ENCODE data around the gene CIROP. TPM values are rescaled to one million over a fixed set of nuclear protein-coding genes. Genes with fewer than 3 reads are reported as not detected.

Gene CIROP
- total RNA-seq, 2 experiments from 2014 or later, result not detected

GRCh38 chr14:23126548-23127278 is 21.9 kb upstream of the CIROP start:
- no peaks in the 10 kb centered on the region for H3K36me3 Mint-ChIP-seq (ENCODE audit: low read depth)
- intact Hi-C loops (cut with DNase I, micrococcal nuclease), result no loop called here
- no peak for DNase-seq
- no peaks in the 10 kb centered on the region for H3K27me3 Mint-ChIP-seq
- ATAC-seq (ENCODE audit: poor library complexity), result no peak
- ChIA-PET POLR2A (no interaction called here), CTCF (no interaction called here)
- no peaks in the 10 kb centered on the region for H3K9me3 Mint-ChIP-seq
- TF ChIP-seq, protein P1, sequence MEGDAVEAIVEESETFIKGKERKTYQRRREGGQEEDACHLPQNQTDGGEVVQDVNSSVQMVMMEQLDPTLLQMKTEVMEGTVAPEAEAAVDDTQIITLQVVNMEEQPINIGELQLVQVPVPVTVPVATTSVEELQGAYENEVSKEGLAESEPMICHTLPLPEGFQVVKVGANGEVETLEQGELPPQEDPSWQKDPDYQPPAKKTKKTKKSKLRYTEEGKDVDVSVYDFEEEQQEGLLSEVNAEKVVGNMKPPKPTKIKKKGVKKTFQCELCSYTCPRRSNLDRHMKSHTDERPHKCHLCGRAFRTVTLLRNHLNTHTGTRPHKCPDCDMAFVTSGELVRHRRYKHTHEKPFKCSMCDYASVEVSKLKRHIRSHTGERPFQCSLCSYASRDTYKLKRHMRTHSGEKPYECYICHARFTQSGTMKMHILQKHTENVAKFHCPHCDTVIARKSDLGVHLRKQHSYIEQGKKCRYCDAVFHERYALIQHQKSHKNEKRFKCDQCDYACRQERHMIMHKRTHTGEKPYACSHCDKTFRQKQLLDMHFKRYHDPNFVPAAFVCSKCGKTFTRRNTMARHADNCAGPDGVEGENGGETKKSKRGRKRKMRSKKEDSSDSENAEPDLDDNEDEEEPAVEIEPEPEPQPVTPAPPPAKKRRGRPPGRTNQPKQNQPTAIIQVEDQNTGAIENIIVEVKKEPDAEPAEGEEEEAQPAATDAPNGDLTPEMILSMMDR (IDR thresholded peaks at IDR 0.05), result no peak
- H3K4me3 Mint-ChIP-seq, result no peak overlapping the region
- no peak overlapping the region for H3K27ac Mint-ChIP-seq
- Histone ChIP-seq H3K9me3 (ENCODE audit: control insufficient read depth in 1 of 2, insufficient read depth in 1 of 2, low read length in 2 of 2) (no peaks in the 10 kb centered on the region), H3K4me1 (ENCODE audit: insufficient read depth, low read length) (peaks cover 4% of the 10 kb centered on the region), H3K36me3 (ENCODE audit: insufficient read depth, low read length) (no peaks in the 10 kb centered on the region), H3K27me3 (ENCODE audit: control insufficient read depth in 1 of 2, insufficient read depth in 2 of 2, low read length in 2 of 2) (no peaks in the 10 kb centered on the region), H3K27ac (ENCODE audit: low read depth in 1 of 2, low read length in 2 of 2) (no peak overlapping the region), H3K4me3 (ENCODE audit: low read length) (no peak overlapping the region)
- peaks cover 8% of the 10 kb centered on the region for H3K4me1 Mint-ChIP-seq (ENCODE audit: low read depth)

DNA sequence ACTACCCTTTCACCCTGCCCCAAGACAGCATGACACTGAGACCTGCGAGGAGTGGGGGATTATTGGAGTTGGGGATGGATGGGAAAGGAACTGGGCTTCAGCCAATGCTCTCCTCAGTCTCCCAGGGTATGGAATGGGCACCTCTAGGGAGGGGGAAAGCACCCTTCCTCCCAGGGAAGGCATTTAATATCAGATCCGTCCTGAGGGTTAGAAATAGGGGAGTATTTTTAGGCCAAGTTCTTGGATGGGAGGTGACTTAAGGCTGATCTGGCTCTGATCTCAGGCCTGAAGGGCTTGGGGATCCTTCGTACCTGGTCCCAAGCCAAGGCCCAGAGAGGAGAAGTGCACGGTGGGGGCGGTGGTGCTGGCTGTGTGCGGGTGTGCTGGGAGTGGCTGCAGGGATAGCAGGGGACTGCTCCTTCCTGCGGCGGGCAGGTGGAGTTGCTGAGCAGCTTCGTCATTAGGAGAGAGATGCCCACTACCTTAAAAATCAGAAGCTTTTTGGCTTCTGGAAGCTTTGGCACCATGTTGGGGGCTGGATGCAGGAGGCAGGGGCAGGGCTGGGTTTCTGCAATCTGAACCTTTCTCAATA is 21.2 kb upstream of the CIROP start:
- Histone ChIP-seq H3K36me3 (ENCODE audit: insufficient read depth, low read length) (no peaks in the 10 kb centered on the region), H3K27me3 (ENCODE audit: control insufficient read depth in 1 of 2, insufficient read depth in 2 of 2, low read length in 2 of 2) (no peaks in the 10 kb centered on the region), H3K27ac (ENCODE audit: low read depth in 1 of 2, low read length in 2 of 2) (no peak overlapping the region), H3K4me3 (ENCODE audit: low read length) (no peak overlapping the region), H3K4me1 (ENCODE audit: insufficient read depth, low read length) (peaks cover 11% of the 10 kb centered on the region), H3K9me3 (ENCODE audit: control insufficient read depth in 1 of 2, insufficient read depth in 1 of 2, low read length in 2 of 2) (no peaks in the 10 kb centered on the region)
- no peak for DNase-seq
- Mint-ChIP-seq H3K27ac (no peak overlapping the region), H3K9me3 (no peaks in the 10 kb centered on the region), H3K4me1 (ENCODE audit: low read depth) (peaks cover 15% of the 10 kb centered on the region), H3K36me3 (ENCODE audit: low read depth) (no peaks in the 10 kb centered on the region), H3K27me3 (no peaks in the 10 kb centered on the region), H3K4me3 (no peak overlapping the region)
- TF ChIP-seq, protein P1 (IDR thresholded peaks at IDR 0.05), result no peak
- intact Hi-C loops (cut with DNase I, micrococcal nuclease), result no loop called here
- POLR2A ChIA-PET, result no interaction called here
- CTCF ChIA-PET, result no interaction called here
- no peak for ATAC-seq (ENCODE audit: poor library complexity)

GRCh38 chr14:23125011-23125410 is 20.2 kb upstream of the CIROP start:
- ATAC-seq (ENCODE audit: poor library complexity) (no peak), DNase-seq (no peak)
- Histone ChIP-seq H3K27ac (ENCODE audit: low read depth in 1 of 2, low read length in 2 of 2) (no peak overlapping the region), H3K36me3 (ENCODE audit: insufficient read depth, low read length) (no peaks in the 10 kb centered on the region), H3K27me3 (ENCODE audit: control insufficient read depth in 1 of 2, insufficient read depth in 2 of 2, low read length in 2 of 2) (no peaks in the 10 kb centered on the region), H3K4me1 (ENCODE audit: insufficient read depth, low read length) (peaks cover 21% of the 10 kb centered on the region), H3K4me3 (ENCODE audit: low read length) (no peak overlapping the region), H3K9me3 (ENCODE audit: control insufficient read depth in 1 of 2, insufficient read depth in 1 of 2, low read length in 2 of 2) (no peaks in the 10 kb centered on the region)
- ChIA-PET POLR2A (no interaction called here), CTCF (interaction anchor here (0.9 kb wide), 1 partner anchor 56 kb away, joined by 3 read pairs; no protein-coding TSS in a partner anchor)
- Mint-ChIP-seq H3K9me3 (no peaks in the 10 kb centered on the region), H3K36me3 (ENCODE audit: low read depth) (no peaks in the 10 kb centered on the region), H3K27me3 (no peaks in the 10 kb centered on the region), H3K4me3 (no peak overlapping the region), H3K27ac (no peak overlapping the region), H3K4me1 (ENCODE audit: low read depth) (peaks cover 25% of the 10 kb centered on the region)
- intact Hi-C loops (cut with DNase I, micrococcal nuclease), result no loop called here
- TF ChIP-seq, protein P1 (IDR thresholded peaks at IDR 0.05), result no peak

Measured in CD4-positive, alpha-beta T cell (primary cell).